ENCODE measurements around the gene SPATS2L. TPM values are rescaled to one million over a fixed set of nuclear protein-coding genes. Genes with fewer than 3 reads are reported as not detected.

SPATS2L gene
- total RNA-seq, 1 donor, result 117 TPM

GRCh38 chr2:200417366-200417765, 110.9 kb downstream of the SPATS2L start:
- H3K4me3 ChIP-seq (ENCODE audit: low read depth, low read length), result no peak overlapping the region
- TF ChIP-seq CTCF (IDR thresholded peaks at IDR 0.05; ENCODE audit: insufficient read depth, low read length), result no peak

GRCh38 chr2:200418399-200418798, 111.9 kb downstream of the SPATS2L start:
- no peak for TF ChIP-seq CTCF (IDR thresholded peaks at IDR 0.05; ENCODE audit: insufficient read depth, low read length)
- no peak overlapping the region for H3K4me3 ChIP-seq (ENCODE audit: low read depth, low read length)
- DNase-seq (ENCODE audit: low read depth), result no peak

More at GRCh38 chr2:200417366-200417765, 110.9 kb downstream of the SPATS2L start:
- DNase-seq (ENCODE audit: low read depth), result no peak

- DNase-seq (ENCODE audit: low read depth), result no peak
- H3K4me3 ChIP-seq (ENCODE audit: low read depth, low read length), result no peak overlapping the region
- TF ChIP-seq CTCF (IDR thresholded peaks at IDR 0.05; ENCODE audit: insufficient read depth, low read length), result no peak
These were observed 112.8 kb downstream of the SPATS2L start for GRCh38 chr2:200419325-200419724.

GRCh38 chr2:200421270-200421669, 114.8 kb downstream of the SPATS2L start:
- H3K4me3 ChIP-seq (ENCODE audit: low read depth, low read length), result no peak overlapping the region
- TF ChIP-seq CTCF (IDR thresholded peaks at IDR 0.05; ENCODE audit: insufficient read depth, low read length), result no peak
- DNase-seq (ENCODE audit: low read depth), result no peak

GRCh38 chr2:200422071-200422470, 115.6 kb downstream of the SPATS2L start:
- DNase-seq (ENCODE audit: low read depth), result no peak
- no peak for TF ChIP-seq CTCF (IDR thresholded peaks at IDR 0.05; ENCODE audit: insufficient read depth, low read length)
- H3K4me3 ChIP-seq (ENCODE audit: low read depth, low read length), result no peak overlapping the region

GRCh38 chr2:200422532-200423261, 116.2 kb downstream of the SPATS2L start:
- peak; percentile 11 for TF ChIP-seq CTCF (IDR thresholded peaks at IDR 0.05; ENCODE audit: insufficient read depth, low read length)
- DNase-seq (ENCODE audit: low read depth), result no peak
- H3K4me3 ChIP-seq (ENCODE audit: low read depth, low read length), result no peak overlapping the region

GRCh38 chr2:200423541-200423940, 117.0 kb downstream of the SPATS2L start:
- no peak for TF ChIP-seq CTCF (IDR thresholded peaks at IDR 0.05; ENCODE audit: insufficient read depth, low read length)
- no peak overlapping the region for H3K4me3 ChIP-seq (ENCODE audit: low read depth, low read length)
- no peak for DNase-seq (ENCODE audit: low read depth)
